NCI-H748 (cell line): ENCODE results near the gene DSCAM.
"Not testable (repeated sequence)": the region's sequence is repeated elsewhere in the genome, so short reads cannot be mapped to it uniquely, and the experiment has no call there.

Source experiments
- DNase-seq: peaks from one replicate; lab custom pipeline; 2025; ENCODE audit not compliant: unreplicated experiment; lab: John Stamatoyannopoulos, UW

The DSCAM gene

GRCh38 chr21:40472013-40472412, 374.9 kb downstream of the DSCAM start:
- no peak for DNase-seq

DNA sequence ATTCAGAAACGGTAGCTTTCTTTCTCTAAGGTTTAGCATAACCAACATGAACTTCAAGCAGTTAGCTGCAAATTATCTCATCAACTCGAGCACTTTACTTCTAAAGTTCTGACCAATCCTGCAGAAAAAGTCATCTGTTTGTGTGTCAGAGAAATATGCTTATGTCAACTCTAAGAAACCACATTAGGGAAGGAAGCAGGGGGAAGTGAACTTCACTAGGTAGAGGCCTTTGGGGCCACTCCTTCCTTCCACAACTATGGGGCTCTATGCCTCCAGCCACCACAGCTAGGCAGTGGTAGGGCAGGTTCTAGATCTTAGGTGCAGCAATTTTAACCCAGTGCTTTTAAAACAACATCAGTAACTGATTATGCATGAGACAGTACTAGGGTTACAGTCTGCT, 375.9 kb downstream of the DSCAM start:
- DNase-seq: no peak

- DNase-seq: peak; percentile 56
Measured at GRCh38 chr21:40466893-40467483, 380.0 kb downstream of the DSCAM start.

DNA sequence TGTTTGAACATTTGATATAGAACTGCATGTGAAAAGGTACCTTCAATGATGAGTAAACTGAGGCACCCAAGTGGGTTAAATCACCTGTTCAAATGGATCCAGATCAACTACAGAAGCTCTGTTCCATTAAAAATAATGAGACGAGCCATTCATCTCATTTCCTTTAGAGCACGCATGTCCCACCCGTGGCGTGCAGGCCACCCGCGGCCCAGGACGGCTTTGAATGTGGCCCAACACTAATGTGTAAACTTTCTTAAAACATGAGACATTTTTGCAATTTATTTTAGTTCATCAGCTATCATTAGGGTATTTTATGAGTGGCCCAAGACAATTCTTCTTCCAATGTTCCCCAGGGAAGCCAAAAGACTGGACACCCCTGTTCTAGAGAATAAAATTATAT, 381.6 kb downstream of the DSCAM start:
- DNase-seq: no peak

- no peak for DNase-seq
Measured at GRCh38 chr21:40463176-40463575, 383.8 kb downstream of the DSCAM start.

GRCh38 chr21:40461008-40461407, 385.9 kb downstream of the DSCAM start:
- no peak for DNase-seq

DNA sequence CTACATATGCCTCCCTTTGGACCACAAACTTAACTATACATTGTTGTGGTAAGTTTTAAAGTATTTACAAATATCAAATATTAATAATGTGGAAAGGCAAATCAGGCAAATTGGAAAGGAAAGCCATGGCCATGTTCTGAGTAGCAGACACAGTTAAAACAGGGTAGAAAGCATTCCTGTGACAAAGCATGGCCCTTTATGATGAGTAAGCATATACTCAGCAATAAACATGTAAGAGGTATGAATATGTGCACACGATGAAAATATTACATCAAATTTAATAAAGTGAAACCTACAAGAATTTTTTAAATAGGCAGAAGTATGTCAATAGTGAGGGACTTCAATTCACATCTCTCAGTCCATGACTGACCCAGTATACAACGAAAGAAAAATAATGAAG, 389.2 kb downstream of the DSCAM start:
- no peak for DNase-seq

DNA sequence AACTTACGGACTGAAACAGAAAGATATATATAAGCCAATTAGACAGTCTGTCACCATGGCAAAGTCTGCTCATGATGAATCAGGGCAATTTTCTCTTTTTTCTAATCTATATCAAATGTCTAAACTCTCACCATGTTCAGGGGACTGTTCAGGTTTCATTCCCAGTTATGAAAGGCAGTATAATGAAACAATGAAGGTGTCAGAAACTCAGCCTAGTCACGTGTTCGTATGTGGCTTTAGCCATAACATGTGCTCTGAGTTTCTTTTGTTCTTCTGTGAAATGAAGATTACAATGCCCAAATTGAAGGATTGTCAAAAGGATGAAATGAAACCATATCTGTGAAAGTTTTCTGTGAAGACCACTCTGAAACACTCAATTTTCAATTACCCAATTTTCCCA, 392.9 kb downstream of the DSCAM start:
- no peak for DNase-seq

DNA sequence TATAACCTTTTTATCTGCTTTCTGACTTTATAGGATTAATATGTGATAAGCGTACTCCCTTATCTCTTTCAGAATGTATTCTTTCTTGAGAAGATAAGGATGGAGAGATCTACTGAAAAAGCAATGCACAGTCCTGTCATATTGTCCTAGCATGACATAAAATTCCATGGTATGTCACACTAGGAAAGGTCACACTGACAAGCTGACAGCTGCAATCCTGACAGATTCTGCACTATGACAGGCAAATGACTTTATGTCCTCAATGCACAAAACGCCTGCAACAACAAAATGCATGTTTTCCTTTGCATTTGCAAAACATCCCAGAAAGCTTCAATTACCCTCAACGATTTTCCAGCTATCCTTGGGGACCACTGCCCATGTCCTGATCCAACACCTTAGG, 393.8 kb downstream of the DSCAM start:
- no peak for DNase-seq

GRCh38 chr21:40452548-40452947, 394.4 kb downstream of the DSCAM start:
- no peak for DNase-seq

- no peak for DNase-seq
Measured at GRCh38 chr21:40447016-40447415, 399.9 kb downstream of the DSCAM start.

DNA sequence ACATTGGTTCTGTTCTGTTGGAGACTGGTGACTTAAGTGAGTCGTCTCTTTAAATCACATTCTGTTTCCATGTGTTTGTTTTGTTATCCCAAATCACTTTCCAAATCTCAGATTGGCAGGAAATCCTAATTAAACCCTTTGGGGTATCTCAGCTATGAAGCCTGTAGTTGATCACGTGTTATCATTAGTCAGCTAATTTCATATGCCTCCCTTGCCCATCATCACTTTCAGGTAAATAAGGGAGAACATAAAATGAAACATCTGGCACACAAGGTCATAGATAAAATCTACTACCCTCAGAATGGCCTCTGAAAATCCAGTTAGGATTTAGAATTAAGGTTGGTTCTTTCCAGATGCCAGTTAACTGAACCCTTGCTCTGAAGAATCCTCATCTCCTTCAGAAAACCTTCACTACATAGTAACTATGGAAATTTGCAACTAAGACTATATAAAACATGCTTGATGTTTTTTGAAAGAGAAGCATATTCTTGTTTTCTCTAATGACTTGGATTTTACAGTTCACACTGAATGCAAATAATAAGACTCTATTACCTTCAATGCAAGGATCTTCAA, 401.5 kb downstream of the DSCAM start:
- DNase-seq: no peak

DNA sequence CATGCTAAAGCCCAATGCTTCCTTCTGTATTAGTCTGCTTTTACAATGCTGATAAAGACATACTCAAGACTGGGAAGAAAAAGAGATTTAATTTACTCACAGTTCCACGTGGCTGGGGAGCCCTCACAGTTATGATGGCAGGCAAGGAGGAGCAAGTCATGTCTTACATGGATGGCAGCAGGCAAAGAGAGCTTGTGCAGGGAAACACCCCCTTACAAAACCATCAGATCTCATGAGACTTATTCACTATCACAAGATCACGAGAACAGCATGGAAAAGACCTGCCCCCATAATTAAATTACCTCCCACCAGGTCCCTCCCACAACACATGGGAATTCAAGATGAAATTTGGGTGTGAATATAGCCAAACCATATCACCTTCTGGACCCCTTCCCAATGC, 407.4 kb downstream of the DSCAM start:
- DNase-seq: not testable (repeated sequence)

- DNase-seq: no peak
Measured at GRCh38 chr21:40438616-40439015, 408.3 kb downstream of the DSCAM start.

DNA sequence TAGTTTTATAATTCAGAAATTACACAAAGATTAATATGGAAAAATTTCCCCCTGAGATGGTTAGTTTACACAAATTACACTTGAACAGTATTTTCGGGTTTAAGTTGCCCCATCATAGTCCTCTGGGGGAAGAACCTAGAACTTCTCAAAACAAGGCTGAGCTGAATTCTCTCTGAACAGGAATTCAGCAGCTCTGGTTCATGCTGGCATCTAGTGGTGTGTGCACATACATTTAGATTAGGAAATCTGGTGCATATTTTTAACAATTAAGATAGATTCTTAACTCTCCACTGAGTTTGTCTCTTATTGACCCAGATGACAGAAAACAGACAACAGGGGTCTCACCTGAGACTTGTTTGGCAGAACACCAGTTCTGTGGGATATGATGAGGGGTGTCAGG, 410.7 kb downstream of the DSCAM start:
- DNase-seq: no peak

DNA sequence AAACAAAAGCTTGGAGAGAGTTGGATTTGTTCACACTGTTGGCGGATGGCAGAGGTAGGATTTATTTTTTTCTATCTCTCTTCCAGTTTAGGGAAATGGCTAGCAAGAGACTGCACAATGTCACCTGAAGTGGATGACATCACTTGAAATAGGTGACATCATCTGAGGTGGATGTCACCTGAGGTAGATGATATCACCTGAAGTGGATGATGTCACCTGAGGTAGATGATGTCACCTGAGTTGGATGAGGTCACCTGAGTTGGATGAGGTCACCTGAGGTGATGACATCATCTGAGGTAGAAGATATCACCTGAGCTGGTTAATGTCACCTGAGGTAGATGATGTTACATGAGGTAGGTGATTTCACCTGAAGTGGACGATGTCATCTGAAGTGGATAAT, 413.4 kb downstream of the DSCAM start:
- DNase-seq: peak; percentile 37

GRCh38 chr21:40425981-40426380, 421.0 kb downstream of the DSCAM start:
- DNase-seq: peak; percentile 87

GRCh38 chr21:40422896-40423635, 423.9 kb downstream of the DSCAM start:
- DNase-seq: peak; percentile 22

GRCh38 chr21:40421121-40421520, 425.8 kb downstream of the DSCAM start:
- no peak for DNase-seq

GRCh38 chr21:40416572-40416971, 430.4 kb downstream of the DSCAM start:
- DNase-seq: no peak

DNA sequence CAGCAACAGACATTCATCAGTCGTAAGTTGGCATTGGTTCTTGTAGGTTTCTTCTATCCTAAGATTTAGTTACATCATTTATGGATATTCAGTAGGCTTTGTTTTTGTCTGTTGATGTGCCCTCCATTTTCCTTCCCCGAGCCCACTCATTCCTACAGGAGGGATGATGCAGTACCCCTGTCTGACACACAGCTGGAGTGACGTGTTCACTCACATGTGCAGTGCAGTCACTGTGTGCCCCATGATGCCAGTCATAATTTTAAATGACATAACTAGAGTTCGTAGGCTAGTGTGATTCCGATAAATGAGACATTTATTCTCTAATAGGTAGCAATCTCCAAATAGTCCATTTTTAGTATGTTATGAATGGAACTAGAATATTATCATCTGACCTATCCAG, 438.4 kb downstream of the DSCAM start:
- DNase-seq: no peak

DNA sequence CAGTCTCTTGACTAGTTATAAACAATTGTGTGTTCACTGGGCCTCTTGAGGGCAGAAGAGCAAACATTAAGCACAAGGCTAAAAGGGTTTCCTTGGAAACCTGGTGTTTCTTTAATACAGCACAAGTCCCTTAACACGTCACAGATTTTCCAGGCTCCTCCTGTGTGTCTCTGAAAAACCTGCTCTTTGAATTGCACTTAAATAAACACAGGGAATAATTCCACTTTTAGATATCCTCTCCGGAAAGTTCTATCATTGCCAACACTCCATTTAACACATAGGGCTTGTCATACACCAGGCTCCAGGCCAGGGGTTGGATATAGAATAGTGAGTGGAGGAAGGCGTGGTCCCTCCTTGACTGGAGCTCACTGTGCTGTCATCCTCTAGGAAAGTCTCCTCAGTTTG, 442.6 kb downstream of the DSCAM start:
- DNase-seq: peak; percentile 95
